ENCODE measurements around the gene TDRD10.
A peak's percentile ranks its signal among the peaks of the same experiment; 100 is the strongest.

TDRD10 gene

GRCh38 chr1:154460695-154461260, 41.2 kb upstream of the TDRD10 start:
- no peak overlapping the region for H3K27ac ChIP-seq
- no peak for TF ChIP-seq ZFX (IDR thresholded peaks at IDR 0.05)
- no peak for TF ChIP-seq CTCF (conservative IDR thresholded peaks at IDR 0.05)

GRCh38 chr1:154463512-154463990, 38.5 kb upstream of the TDRD10 start:
- TF ChIP-seq CTCF (conservative IDR thresholded peaks at IDR 0.05) (no peak), ZFX (IDR thresholded peaks at IDR 0.05) (no peak)
- peak overlapping the region; percentile 19; the same call in 1 of the 2 replicates for H3K27ac ChIP-seq

GRCh38 chr1:154465621-154466195, 36.3 kb upstream of the TDRD10 start:
- no peak for TF ChIP-seq CTCF (conservative IDR thresholded peaks at IDR 0.05)
- no peak for TF ChIP-seq ZFX (IDR thresholded peaks at IDR 0.05)
- no peak overlapping the region for H3K27ac ChIP-seq

- TF ChIP-seq CTCF (conservative IDR thresholded peaks at IDR 0.05) (no peak), ZFX (IDR thresholded peaks at IDR 0.05) (no peak)
- no peak overlapping the region for H3K27ac ChIP-seq
Observed at GRCh38 chr1:154466206-154466605, 35.8 kb upstream of the TDRD10 start.

GRCh38 chr1:154466921-154467417, 35.0 kb upstream of the TDRD10 start:
- no peak overlapping the region for H3K27ac ChIP-seq

GRCh38 chr1:154467434-154468102, 34.5 kb upstream of the TDRD10 start:
- H3K27ac ChIP-seq, result no peak overlapping the region
- no peak for TF ChIP-seq CTCF (conservative IDR thresholded peaks at IDR 0.05)
- TF ChIP-seq ZFX (IDR thresholded peaks at IDR 0.05), result no peak

More at GRCh38 chr1:154466921-154467417, 35.0 kb upstream of the TDRD10 start:
- TF ChIP-seq ZFX (IDR thresholded peaks at IDR 0.05), result no peak
- TF ChIP-seq CTCF (conservative IDR thresholded peaks at IDR 0.05), result no peak

All from C4-2B (cell line).